LNCaP clone FGC (cell line): ENCODE data around the gene OR2V1.
"Not testable (repeated sequence)": the region's sequence is repeated elsewhere in the genome, so short reads cannot be mapped to it uniquely, and the experiment has no call there.

Experiments used
- DNase-seq: peaks from one replicate; pipeline ENCODE4 v3.0.0-alpha.2; 2011; ENCODE audit warnings: low read depth
- H3K4me3 ChIP-seq: 2 replicates; pipeline ENCODE4 v1.5.1; 2011; ENCODE audit warnings: mild to moderate bottlenecking, low read depth, low read length, control low read depth
- TF ChIP-seq, protein P1 (sequence below): IDR thresholded peaks from 2 replicates; pipeline ENCODE4 v1.5.1; 2012; ENCODE audit warnings: mild to moderate bottlenecking; ENCODE audit not compliant: control insufficient read depth, insufficient read depth; ENCODE audit errors: extremely low read depth

Gene OR2V1

GRCh38 chr5:181131514-181131913, 545 bp upstream of the OR2V1 start:
- H3K4me3 ChIP-seq = no peak overlapping the region
- TF ChIP-seq, protein P1, sequence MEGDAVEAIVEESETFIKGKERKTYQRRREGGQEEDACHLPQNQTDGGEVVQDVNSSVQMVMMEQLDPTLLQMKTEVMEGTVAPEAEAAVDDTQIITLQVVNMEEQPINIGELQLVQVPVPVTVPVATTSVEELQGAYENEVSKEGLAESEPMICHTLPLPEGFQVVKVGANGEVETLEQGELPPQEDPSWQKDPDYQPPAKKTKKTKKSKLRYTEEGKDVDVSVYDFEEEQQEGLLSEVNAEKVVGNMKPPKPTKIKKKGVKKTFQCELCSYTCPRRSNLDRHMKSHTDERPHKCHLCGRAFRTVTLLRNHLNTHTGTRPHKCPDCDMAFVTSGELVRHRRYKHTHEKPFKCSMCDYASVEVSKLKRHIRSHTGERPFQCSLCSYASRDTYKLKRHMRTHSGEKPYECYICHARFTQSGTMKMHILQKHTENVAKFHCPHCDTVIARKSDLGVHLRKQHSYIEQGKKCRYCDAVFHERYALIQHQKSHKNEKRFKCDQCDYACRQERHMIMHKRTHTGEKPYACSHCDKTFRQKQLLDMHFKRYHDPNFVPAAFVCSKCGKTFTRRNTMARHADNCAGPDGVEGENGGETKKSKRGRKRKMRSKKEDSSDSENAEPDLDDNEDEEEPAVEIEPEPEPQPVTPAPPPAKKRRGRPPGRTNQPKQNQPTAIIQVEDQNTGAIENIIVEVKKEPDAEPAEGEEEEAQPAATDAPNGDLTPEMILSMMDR = no peak
- DNase-seq = no peak

GRCh38 chr5:181130081-181130480, 888 bp downstream of the OR2V1 start:
- DNase-seq, H3K4me3 ChIP-seq: not testable (repeated sequence)

DNA sequence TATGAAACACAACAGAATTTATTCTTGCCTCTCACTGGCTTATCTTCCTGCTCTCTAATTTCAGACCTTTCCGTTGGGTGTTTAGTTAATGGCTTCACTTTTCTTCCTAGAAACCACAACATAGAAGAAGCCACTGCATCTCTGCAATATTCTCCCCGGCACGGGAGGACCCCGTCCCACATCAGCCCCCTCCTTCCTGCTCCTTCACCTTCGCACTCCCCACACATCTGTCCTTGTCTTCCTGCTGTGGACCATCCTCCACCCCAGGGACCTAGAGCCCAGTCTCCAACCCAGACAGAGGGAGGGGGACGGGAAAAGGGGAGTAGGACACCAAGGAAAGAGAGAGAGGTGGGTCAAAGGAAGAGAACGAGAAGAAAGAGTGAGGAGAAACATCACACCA, 1.4 kb downstream of the OR2V1 start:
- TF ChIP-seq, protein P1 = no peak
- no peak overlapping the region for H3K4me3 ChIP-seq
- DNase-seq = no peak

GRCh38 chr5:181127907-181128626, 2.9 kb downstream of the OR2V1 start:
- H3K4me3 ChIP-seq = no peak overlapping the region
- TF ChIP-seq, protein P1 = no peak
- DNase-seq = no peak

DNA sequence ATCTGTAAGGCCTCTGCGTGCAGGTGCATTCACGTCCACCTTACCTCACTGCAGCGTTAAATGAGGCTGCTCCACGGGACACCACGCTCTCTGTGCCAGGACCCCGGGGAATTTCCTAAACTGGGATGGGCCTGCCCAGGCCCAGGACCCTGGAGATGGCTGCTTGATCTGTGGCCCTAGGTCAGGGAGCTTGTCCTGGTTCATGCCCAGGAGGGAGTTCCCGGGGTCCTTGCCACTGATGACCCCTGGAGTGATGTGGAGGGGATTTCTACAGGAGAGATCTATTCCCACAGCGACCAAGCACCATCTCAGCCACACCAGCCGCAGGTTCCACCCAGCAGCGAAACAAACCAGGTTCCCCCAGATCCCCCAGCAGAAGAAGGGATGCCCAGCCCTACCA, 3.5 kb downstream of the OR2V1 start:
- DNase-seq = no peak
- no peak overlapping the region for H3K4me3 ChIP-seq
- TF ChIP-seq, protein P1 = no peak

DNA sequence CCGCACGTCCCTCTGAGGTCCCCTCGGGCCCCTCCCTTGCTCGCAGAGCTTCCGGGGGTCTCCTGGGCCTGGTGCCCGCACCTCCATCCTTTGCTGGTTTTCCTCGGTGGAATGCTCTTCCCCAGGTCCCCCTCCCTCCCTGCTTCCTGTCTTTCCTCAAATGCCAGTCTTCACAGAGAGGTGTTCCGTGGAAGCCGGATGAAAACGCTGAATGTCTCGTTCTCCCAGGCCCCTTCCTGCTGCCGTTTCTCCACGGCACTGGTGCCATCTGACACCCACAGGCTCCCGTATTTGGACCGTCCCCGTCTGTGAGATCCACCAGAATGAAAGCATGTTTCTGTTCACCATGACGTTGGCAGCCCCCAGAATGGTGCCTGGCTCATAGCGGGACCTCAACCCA, 4.1 kb downstream of the OR2V1 start:
- no peak for DNase-seq
- no peak overlapping the region for H3K4me3 ChIP-seq
- TF ChIP-seq, protein P1 = no peak

DNA sequence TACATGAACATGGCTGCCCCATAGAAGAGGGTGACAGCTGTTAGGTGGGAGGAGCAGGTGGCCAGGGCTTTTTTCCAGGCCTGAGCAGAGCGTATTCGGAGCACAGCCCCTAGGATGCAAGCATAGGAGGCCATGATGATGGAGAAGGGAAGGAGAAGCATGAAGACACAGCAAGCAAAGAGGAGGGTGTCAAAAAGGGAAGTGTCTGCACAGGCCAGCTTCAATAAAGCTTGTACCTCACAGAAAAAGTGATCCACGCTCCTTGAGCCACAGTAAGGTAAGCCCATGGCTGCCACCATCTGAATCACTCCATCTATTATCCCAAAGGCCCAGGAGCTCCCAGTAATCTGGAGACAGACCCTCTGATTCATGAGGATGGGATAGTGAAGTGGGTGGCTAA, 6.4 kb downstream of the OR2V1 start:
- no peak overlapping the region for H3K4me3 ChIP-seq
- DNase-seq = no peak
- TF ChIP-seq, protein P1 = no peak
